K562 (cell line): ENCODE measurements around the gene TLE3. TPM values are rescaled to one million over a fixed set of nuclear protein-coding genes. Genes with fewer than 3 reads are reported as not detected.

Experiments
- ATAC-seq: fragments of 200-7000 bp; cut with Tn5 transposase; 3 replicates; pipeline ENCODE4 v1.9.1; 2020; ENCODE audit warnings: moderate library complexity
- BruUV-seq: library from RNA; stranded (reverse); fragments of 400-500 nt; replicated peaks from 2 replicates; lab custom pipeline; 2021; lab: Mats Ljungman, UMichigan
- CTCF ChIA-PET: fragments of 300-600 bp; formaldehyde crosslinking; extraction: SDS; loops from one replicate; lab custom pipeline; 2021; ENCODE audit warnings: low intra/inter-chr PET ratio; lab: Yijun Ruan, JAX
- POLR2A ChIA-PET: fragments of 300-600, 350-650 bp; sonication (Branson Sonifier 250); formaldehyde crosslinking; extraction: SDS; loops from one replicate; lab custom pipeline; 2021; ENCODE audit warnings: antibody characterized with exemption, inconsistent platforms; lab: Yijun Ruan, JAX
- DNase-seq, 4 experiments: peaks; one replicate each; pipeline versions ENCODE4 v3.0.0 to v3.0.0-alpha.2; 2011 to 2018; ENCODE audit warnings: low spot score in 3 of 4, mixed read lengths in 3 of 4; ENCODE audit errors: extremely low read depth in 1 of 4
- FAIRE-seq: peaks from 2 replicates; lab custom pipeline; 2011; peaks lifted over from hg19 to GRCh38; lab: Jason Lieb, UNC
- H2AFZ ChIP-seq: 2 replicates; pipeline ENCODE4 v1.6.0; 2011; ENCODE audit warnings: low read depth, low read length, control low read depth, inconsistent platforms
- H3K27ac ChIP-seq: fragments of 200-600 bp; 3 replicates; pipeline ENCODE4 v1.8.0; 2011; ENCODE audit warnings: low read depth, mild to moderate bottlenecking, control low read depth, inconsistent platforms, low read length, moderate library complexity, mixed read lengths; ENCODE audit errors: extremely low read depth
- H3K27me3 ChIP-seq, 2 experiments: fragments of 300-600 bp in 1 of 2; 2 replicates in 1 of 2; 3 replicates in 1 of 2; pipeline versions ENCODE4 v1.6.0 to v1.8.0; 2011; ENCODE audit warnings: inconsistent platforms in 2 of 2, low read length in 2 of 2, mild to moderate bottlenecking in 1 of 2, mixed read lengths in 1 of 2, moderate library complexity in 1 of 2; ENCODE audit not compliant: control insufficient read depth in 2 of 2, insufficient read depth in 2 of 2
- H3K36me3 ChIP-seq: fragments of 300-600 bp; 3 replicates; pipeline ENCODE4 v1.8.0; 2011; ENCODE audit warnings: mild to moderate bottlenecking, low read length, inconsistent platforms; ENCODE audit not compliant: control insufficient read depth, insufficient read depth
- H3K4me1 ChIP-seq, 2 experiments: fragments of 200-600 bp in 1 of 2; replicated peaks in 1 of 2; 2 replicates in 1 of 2; 3 replicates in 1 of 2; pipeline versions ENCODE4 v1.5.1 to v1.8.0; 2011; ENCODE audit warnings: inconsistent platforms in 2 of 2, low read length in 2 of 2, mild to moderate bottlenecking in 1 of 2, mixed read lengths in 1 of 2, moderate library complexity in 1 of 2; ENCODE audit not compliant: control insufficient read depth in 2 of 2, insufficient read depth in 2 of 2
- H3K4me2 ChIP-seq: 2 replicates; pipeline ENCODE4 v1.6.1; 2011; ENCODE audit warnings: low read length, control low read depth, inconsistent platforms, mixed read lengths; ENCODE audit not compliant: insufficient read depth
- H3K4me3 ChIP-seq: fragments of 200-600 bp; sonication (generic), shearing (Covaris generic); 2 replicates; pipeline ENCODE4 v1.5.1; 2016; ENCODE audit warnings: control low read depth, inconsistent platforms
- H3K79me2 ChIP-seq: fragments of 200-600 bp; 3 replicates; pipeline ENCODE4 v1.8.0; 2011; ENCODE audit warnings: low read length, inconsistent platforms; ENCODE audit not compliant: control insufficient read depth, insufficient read depth
- H3K9ac ChIP-seq, 2 experiments: 2 replicates each; pipeline versions ENCODE4 v1.6.0 to v1.6.1; 2011; ENCODE audit warnings: low read depth in 2 of 2, low read length in 2 of 2, control low read depth in 1 of 2, inconsistent platforms in 1 of 2, mild to moderate bottlenecking in 1 of 2, mixed read lengths in 1 of 2; ENCODE audit not compliant: insufficient read depth in 1 of 2
- H3K9me1 ChIP-seq: one replicate; pipeline ENCODE4 v1.6.0; 2011; ENCODE audit warnings: inconsistent platforms, mild to moderate bottlenecking, low read length, moderate library complexity; ENCODE audit not compliant: control insufficient read depth, insufficient read depth
- H3K9me3 ChIP-seq: replicated peaks from 2 replicates; pipeline ENCODE4 v1.5.1; 2011; ENCODE audit warnings: low read depth, low read length, inconsistent platforms; ENCODE audit not compliant: control insufficient read depth, insufficient read depth
- H4K20me1 ChIP-seq: replicated peaks from 2 replicates; pipeline ENCODE4 v1.6.1; 2011; ENCODE audit warnings: low read length, inconsistent platforms, mixed read lengths; ENCODE audit not compliant: control insufficient read depth, insufficient read depth
- ARID1B ChIP-seq: fragments of 450-650 bp; IDR thresholded peaks from 2 replicates; pipeline ENCODE4 v1.6.1; 2016; ENCODE audit warnings: antibody characterized with exemption, mild to moderate bottlenecking, inconsistent platforms
- BCOR ChIP-seq: fragments of 450-650 bp; IDR thresholded peaks from 2 replicates; pipeline ENCODE4 v1.6.1; 2016
- CREB3 ChIP-seq: fragments of 450-650 bp; conservative IDR thresholded peaks from 2 replicates; pipeline ENCODE4 v1.6.1; 2016; ENCODE audit warnings: missing genetic modification characterization, low read depth, mild to moderate bottlenecking, missing compliant biosample characterization, moderate library complexity
- CREBBP ChIP-seq: IDR thresholded peaks from one replicate; pipeline ENCODE4 v1.6.1; 2012; ENCODE audit warnings: low read depth, mild to moderate bottlenecking, control low read depth, inconsistent platforms, low read length
- DDX20 ChIP-seq: fragments of 450-650 bp; IDR thresholded peaks from 2 replicates; pipeline ENCODE4 v1.6.1; 2016; ENCODE audit warnings: missing genetic modification characterization, low read depth, mild to moderate bottlenecking, missing compliant biosample characterization, moderate library complexity
- MTA1 ChIP-seq: fragments of 450-650 bp; IDR thresholded peaks from 2 replicates; pipeline ENCODE4 v1.6.1; 2017; ENCODE audit warnings: borderline replicate concordance
- RBM15 ChIP-seq: fragments of 200-400 bp; formaldehyde crosslinking; IDR thresholded peaks from 2 replicates; pipeline ENCODE4 v1.6.1; 2018; ENCODE audit warnings: mild to moderate bottlenecking, low read length, moderate library complexity; ENCODE audit not compliant: insufficient read depth
- TFE3 ChIP-seq: fragments of 450-650 bp; formaldehyde crosslinking; IDR thresholded peaks from 2 replicates; pipeline ENCODE4 v1.4.0; 2020; ENCODE audit warnings: mild to moderate bottlenecking, mixed read lengths
- WGBS: fragments of 100-300 bp; shearing (Covaris generic); methylation state at CpG from one replicate; pipeline ENCODE4 v1.1.6; 2016; ENCODE audit warnings: low coverage, mixed read lengths; ENCODE audit not compliant: insufficient coverage; ENCODE audit errors: missing lambda C conversion rate; 5-methylcytosine and 5-hydroxymethylcytosine counted together
- in situ Hi-C: fragments of 300-500 bp; cut with MboI; formaldehyde crosslinking; loops from 4 replicates; pipeline ENCODE4 v1.15.0; 2018; ENCODE audit warnings: inconsistent platforms, mixed read lengths
- intact Hi-C: fragments of 100-400 bp; cut with micrococcal nuclease; formaldehyde crosslinking; loops from 2 replicates; pipeline ENCODE4 v1.14.2; 2022
- polyA plus RNA-seq, 8 experiments: library from polyadenylated mRNA; depleted of rRNA in 4 of 8; stranded (reverse) in 5 of 8; unstranded in 3 of 8; fragments of >200 nt; fragmentation: Nextera tagmentation in 2 of 8; fragmentation: Illumina TruSeq in 1 of 8; extraction: Ambion mirVana in 2 of 8; extraction: Trizol in 1 of 8; gene quantifications; 2 replicates each; pipeline versions ENCODE4 v1.2.1 to v1.2.3, GENCODE V29; 2011 to 2014; ENCODE audit warnings: inconsistent platforms in 1 of 8, missing spikeins in 1 of 8
- total RNA-seq, 7 experiments: library from RNA; depleted of rRNA in 6 of 7; stranded (reverse); fragments of >200 nt in 6 of 7; fragmentation: Illumina TruSeq in 2 of 7; extraction: Trizol in 2 of 7; gene quantifications; 2 replicates each; pipeline versions ENCODE4 v1.2.1 to v1.2.3, GENCODE V29; 2011 to 2021; ENCODE audit warnings: low replicate concordance in 1 of 7

The TLE3 gene
- total and polyA plus RNA-seq, 9 of the 15 experiments (the other 6 are each of a cell fraction or from before 2014, with no cell fraction given): 1.5 to 84.2 (median 14.1) TPM

GRCh38 chr15:70044168-70044567, 53.5 kb downstream of the TLE3 start:
- Histone ChIP-seq H3K79me2 (no peaks in the 10 kb centered on the region), H3K9ac (no peak overlapping the region), H3K4me2 (no peak overlapping the region), H3K27me3 (no peaks in the 10 kb centered on the region), H3K4me1 (no peaks in the 10 kb centered on the region), H3K9me3 (no peaks in the 10 kb centered on the region), H2AFZ (no peak overlapping the region), H3K36me3 (peaks cover 11% of the 10 kb centered on the region; the same call in 2 of the 3 replicates), H3K9me1 (peaks cover 4% of the 10 kb centered on the region), H4K20me1 (no peaks in the 10 kb centered on the region), H3K4me3 (no peak overlapping the region), H3K27ac (no peak overlapping the region)
- ChIA-PET POLR2A (interaction anchor here (1.2 kb wide), 1 partner anchor 25 kb away, joined by 6 read pairs; no protein-coding TSS in a partner anchor), CTCF (no interaction called here)
- intact Hi-C loops (no loop called here), in situ Hi-C loops (no loop called here)
- BruUV-seq: no TSS peak
- ATAC-seq: no peak
- DNase-seq: no peak
- WGBS: 18% methylated on average over 3 of the region's 3 CpGs
- TF ChIP-seq DDX20 (tag) (no peak), CREB3 (no peak), TFE3 (CRISPR knock-in tag) (no peak), MTA1 (no peak), ARID1B (no peak), CREBBP (no peak), BCOR (no peak), RBM15 (no peak)
- FAIRE-seq: no peak
